GM23248 (cell line): ENCODE data around the gene ST8SIA4. TPM values are rescaled to one million over a fixed set of nuclear protein-coding genes. Genes with fewer than 3 reads are reported as not detected.

Source experiments
- DNase-seq: peaks from one replicate; pipeline ENCODE4 v3.0.0-alpha.2; 2015
- H2AFZ ChIP-seq: fragments of 200-600 bp; sonication (generic); 2 replicates; pipeline ENCODE4 v1.6.1; 2016; ENCODE audit warnings: antibody characterized with exemption
- H3F3A ChIP-seq: fragments of 200-600 bp; sonication (generic); 2 replicates; pipeline ENCODE4 v1.6.1; 2016; ENCODE audit warnings: mild to moderate bottlenecking, antibody characterized with exemption, mixed run types; ENCODE audit not compliant: insufficient read depth
- H3K27ac ChIP-seq: fragments of 200-600 bp; sonication (generic); 2 replicates; pipeline ENCODE4 v1.5.1; 2016; ENCODE audit warnings: mild to moderate bottlenecking
- H3K27me3 ChIP-seq: fragments of 200-600 bp; sonication (generic); replicated peaks from 2 replicates; pipeline ENCODE4 v1.6.1; 2016; ENCODE audit warnings: mild to moderate bottlenecking; ENCODE audit not compliant: insufficient read depth
- H3K36me3 ChIP-seq: fragments of 200-600 bp; sonication (generic); 2 replicates; pipeline ENCODE4 v1.6.1; 2016; ENCODE audit warnings: low read depth, mild to moderate bottlenecking
- H3K4me1 ChIP-seq: fragments of 200-600 bp; sonication (generic); 2 replicates; pipeline ENCODE4 v1.6.1; 2016; ENCODE audit warnings: mild to moderate bottlenecking; ENCODE audit not compliant: insufficient read depth
- H3K4me2 ChIP-seq: fragments of 200-600 bp; sonication (generic); one replicate; pipeline ENCODE4 v1.6.1; 2016; ENCODE audit warnings: mild to moderate bottlenecking; ENCODE audit not compliant: unreplicated experiment
- H3K4me3 ChIP-seq: fragments of 200-600 bp; sonication (generic); 2 replicates; pipeline ENCODE4 v1.5.1; 2016; ENCODE audit warnings: mild to moderate bottlenecking
- H3K79me2 ChIP-seq: fragments of 200-600 bp; sonication (generic); 2 replicates; pipeline ENCODE4 v1.6.1; 2016; ENCODE audit warnings: mild to moderate bottlenecking; ENCODE audit not compliant: insufficient read depth
- H3K9ac ChIP-seq: fragments of 200-600 bp; sonication (generic); 2 replicates; pipeline ENCODE4 v1.6.1; 2016; ENCODE audit warnings: mild to moderate bottlenecking
- H3K9me2 ChIP-seq: fragments of 200-600 bp; sonication (generic); 2 replicates; pipeline ENCODE4 v1.6.1; 2016; ENCODE audit warnings: mixed run types, mild to moderate bottlenecking, moderate library complexity; ENCODE audit not compliant: insufficient read depth
- H3K9me3 ChIP-seq: fragments of 200-600 bp; sonication (generic); one replicate; pipeline ENCODE4 v1.6.1; 2017; ENCODE audit warnings: low read depth
- H4K20me1 ChIP-seq: fragments of 200-600 bp; sonication (generic); 2 replicates; pipeline ENCODE4 v1.6.0; 2016; ENCODE audit not compliant: insufficient read depth
- EZH2 ChIP-seq: fragments of 200-600 bp; sonication (generic); IDR thresholded peaks from 2 replicates; pipeline ENCODE4 v1.6.1; 2018; ENCODE audit warnings: antibody characterized with exemption, mild to moderate bottlenecking; ENCODE audit not compliant: insufficient read depth, poor library complexity, severe bottlenecking
- EZH2phosphoT487 ChIP-seq: fragments of 200-600 bp; sonication (generic); IDR thresholded peaks from 2 replicates; pipeline ENCODE4 v1.6.1; 2018; ENCODE audit warnings: antibody characterized with exemption, moderate library complexity, mild to moderate bottlenecking, low read depth; ENCODE audit not compliant: insufficient read depth
- WGBS, 2 experiments: methylation state at CpG; one replicate each; pipeline ENCODE4 v1.1.6; 2015 to 2017; ENCODE audit warnings: low lambda C conversion rate in 2 of 2, low coverage in 1 of 2; ENCODE audit errors: missing lambda C conversion rate in 2 of 2; 5-methylcytosine and 5-hydroxymethylcytosine counted together
- in situ Hi-C: fragments of 300-500 bp; cut with MboI; formaldehyde crosslinking; loops from 2 replicates; pipeline ENCODE4 v1.15.0; 2020
- polyA plus RNA-seq: library from polyadenylated mRNA; unstranded; fragments of >200 nt; fragmentation: Nextera tagmentation; extraction: Ambion mirVana; gene quantifications from 2 replicates; pipeline ENCODE4 v1.2.1, GENCODE V29; 2016
- total RNA-seq: library from RNA; depleted of rRNA; stranded (reverse); fragments of >200 nt; shearing (Covaris generic); gene quantifications from 2 replicates; pipeline ENCODE4 v1.2.3, GENCODE V29; 2014

The ST8SIA4 gene
- total and polyA plus RNA-seq, 2 experiments from 2014 or later: under 0.01 TPM; not detected in 1

- no peak for DNase-seq
- 30 to 37% methylated on average over 2 of the region's 2 CpGs for WGBS, 2 experiments
- H4K20me1 ChIP-seq: no peaks in the 10 kb centered on the region
- no peak overlapping the region for H3K27ac ChIP-seq
- no peaks in the 10 kb centered on the region for H3K36me3 ChIP-seq
- no peaks in the 10 kb centered on the region for H3K9me2 ChIP-seq
- H3K9ac ChIP-seq: no peak overlapping the region
- H3K4me3 ChIP-seq: no peak overlapping the region
- no peaks in the 10 kb centered on the region for H3K79me2 ChIP-seq
- in situ Hi-C loops: no loop called here
- H3F3A ChIP-seq: no peaks in the 10 kb centered on the region
- TF ChIP-seq EZH2: no peak
- TF ChIP-seq EZH2phosphoT487: no peak
- H3K4me1 ChIP-seq: no peaks in the 10 kb centered on the region
- H3K27me3 ChIP-seq: no peaks in the 10 kb centered on the region
- no peak overlapping the region for H2AFZ ChIP-seq
- no peak overlapping the region for H3K4me2 ChIP-seq
- no peaks in the 10 kb centered on the region for H3K9me3 ChIP-seq
Measured at GRCh38 chr5:100826133-100826532, 76.9 kb downstream of the ST8SIA4 start.

GRCh38 chr5:100824635-100825034, 78.4 kb downstream of the ST8SIA4 start:
- no peak overlapping the region for H3K4me3 ChIP-seq
- H3K9me3 ChIP-seq: no peaks in the 10 kb centered on the region
- H3K4me2 ChIP-seq: no peak overlapping the region
- TF ChIP-seq EZH2phosphoT487 (no peak), EZH2 (no peak)
- H2AFZ ChIP-seq: no peak overlapping the region
- no peaks in the 10 kb centered on the region for H3K4me1 ChIP-seq
- H3K79me2 ChIP-seq: no peaks in the 10 kb centered on the region
- no peaks in the 10 kb centered on the region for H3F3A ChIP-seq
- no peaks in the 10 kb centered on the region for H4K20me1 ChIP-seq
- no peaks in the 10 kb centered on the region for H3K27me3 ChIP-seq
- H3K36me3 ChIP-seq: no peaks in the 10 kb centered on the region
- DNase-seq: no peak
- H3K27ac ChIP-seq: no peak overlapping the region
- H3K9me2 ChIP-seq: no peaks in the 10 kb centered on the region
- no peak overlapping the region for H3K9ac ChIP-seq
- in situ Hi-C loops: no loop called here

- Histone ChIP-seq H3K4me3 (no peak overlapping the region), H2AFZ (no peak overlapping the region), H3K79me2 (no peaks in the 10 kb centered on the region), H3K27me3 (no peaks in the 10 kb centered on the region), H3K4me2 (no peak overlapping the region), H3K4me1 (no peaks in the 10 kb centered on the region), H3K36me3 (no peaks in the 10 kb centered on the region), H4K20me1 (no peaks in the 10 kb centered on the region), H3F3A (no peaks in the 10 kb centered on the region), H3K9ac (no peak overlapping the region), H3K27ac (no peak overlapping the region), H3K9me2 (no peaks in the 10 kb centered on the region), H3K9me3 (no peaks in the 10 kb centered on the region)
- in situ Hi-C loops: no loop called here
- TF ChIP-seq EZH2 (no peak), EZH2phosphoT487 (no peak)
- no peak for DNase-seq
- 47 to 59% methylated on average over 2 of the region's 2 CpGs for WGBS, 2 experiments
Measured at GRCh38 chr5:100823812-100824211, 79.3 kb downstream of the ST8SIA4 start.

- H3K9ac ChIP-seq: no peak overlapping the region
Measured at GRCh38 chr5:100821751-100822150, 81.3 kb downstream of the ST8SIA4 start.

GRCh38 chr5:100818340-100818739, 84.7 kb downstream of the ST8SIA4 start:
- no peak overlapping the region for H2AFZ ChIP-seq
- no peak overlapping the region for H3K4me2 ChIP-seq
- no peaks in the 10 kb centered on the region for H3K36me3 ChIP-seq
- in situ Hi-C loops: no loop called here
- TF ChIP-seq EZH2 (no peak), EZH2phosphoT487 (no peak)
- H3K9ac ChIP-seq: no peak overlapping the region
- DNase-seq: no peak
- no peaks in the 10 kb centered on the region for H3K27me3 ChIP-seq
- H3K9me3 ChIP-seq: no peaks in the 10 kb centered on the region
- H4K20me1 ChIP-seq: no peaks in the 10 kb centered on the region
- no peaks in the 10 kb centered on the region for H3F3A ChIP-seq
- H3K79me2 ChIP-seq: no peaks in the 10 kb centered on the region
- no peaks in the 10 kb centered on the region for H3K4me1 ChIP-seq
- H3K4me3 ChIP-seq: no peak overlapping the region
- no peaks in the 10 kb centered on the region for H3K9me2 ChIP-seq
- H3K27ac ChIP-seq: no peak overlapping the region

More at GRCh38 chr5:100821751-100822150, 81.3 kb downstream of the ST8SIA4 start:
- no peak for DNase-seq
- Histone ChIP-seq H3K27me3 (no peaks in the 10 kb centered on the region), H3K4me2 (no peak overlapping the region), H2AFZ (no peak overlapping the region), H3F3A (no peaks in the 10 kb centered on the region), H3K27ac (no peak overlapping the region), H3K4me3 (no peak overlapping the region), H3K9me3 (no peaks in the 10 kb centered on the region), H3K9me2 (no peaks in the 10 kb centered on the region), H4K20me1 (no peaks in the 10 kb centered on the region), H3K4me1 (no peaks in the 10 kb centered on the region), H3K79me2 (no peaks in the 10 kb centered on the region), H3K36me3 (no peaks in the 10 kb centered on the region)
- in situ Hi-C loops: no loop called here
- TF ChIP-seq EZH2phosphoT487: no peak
- TF ChIP-seq EZH2: no peak
- 78 to 82% methylated on average over 1 of the region's 1 CpG for WGBS, 2 experiments
